ENCODE results near the gene GDPD5. TPM values are rescaled to one million over a fixed set of nuclear protein-coding genes. Genes with fewer than 3 reads are reported as not detected.

The GDPD5 gene
- total and polyA plus RNA-seq, 11 donors, result 2.0 to 12.5 (median 4.9) TPM

DNA sequence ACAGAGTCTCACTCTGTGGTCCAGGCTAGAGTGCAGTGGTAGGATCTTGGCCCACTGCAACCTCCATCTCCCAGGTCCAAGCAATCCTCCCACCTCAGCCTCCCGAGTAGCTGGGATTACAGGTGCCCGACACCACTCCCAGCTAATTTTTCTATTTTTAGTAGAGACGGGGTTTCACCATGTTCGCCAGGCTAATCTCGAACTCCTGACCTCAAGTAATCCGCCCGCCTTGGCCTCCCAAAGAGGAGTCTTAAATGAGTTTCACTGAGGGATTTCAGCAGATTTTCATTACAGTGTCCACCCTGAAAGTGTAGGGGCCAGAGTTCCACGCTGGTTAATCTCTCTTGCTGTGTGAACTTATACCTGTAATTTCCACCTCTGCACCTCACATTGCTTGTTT, 126.8 kb downstream of the GDPD5 start:
- ATAC-seq (no peak), DNase-seq (no peak)
- no peak for TF ChIP-seq POLR2A (IDR thresholded peaks at IDR 0.05)
- TF ChIP-seq, protein P1, sequence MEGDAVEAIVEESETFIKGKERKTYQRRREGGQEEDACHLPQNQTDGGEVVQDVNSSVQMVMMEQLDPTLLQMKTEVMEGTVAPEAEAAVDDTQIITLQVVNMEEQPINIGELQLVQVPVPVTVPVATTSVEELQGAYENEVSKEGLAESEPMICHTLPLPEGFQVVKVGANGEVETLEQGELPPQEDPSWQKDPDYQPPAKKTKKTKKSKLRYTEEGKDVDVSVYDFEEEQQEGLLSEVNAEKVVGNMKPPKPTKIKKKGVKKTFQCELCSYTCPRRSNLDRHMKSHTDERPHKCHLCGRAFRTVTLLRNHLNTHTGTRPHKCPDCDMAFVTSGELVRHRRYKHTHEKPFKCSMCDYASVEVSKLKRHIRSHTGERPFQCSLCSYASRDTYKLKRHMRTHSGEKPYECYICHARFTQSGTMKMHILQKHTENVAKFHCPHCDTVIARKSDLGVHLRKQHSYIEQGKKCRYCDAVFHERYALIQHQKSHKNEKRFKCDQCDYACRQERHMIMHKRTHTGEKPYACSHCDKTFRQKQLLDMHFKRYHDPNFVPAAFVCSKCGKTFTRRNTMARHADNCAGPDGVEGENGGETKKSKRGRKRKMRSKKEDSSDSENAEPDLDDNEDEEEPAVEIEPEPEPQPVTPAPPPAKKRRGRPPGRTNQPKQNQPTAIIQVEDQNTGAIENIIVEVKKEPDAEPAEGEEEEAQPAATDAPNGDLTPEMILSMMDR (IDR thresholded peaks at IDR 0.05), result no peak
- Histone ChIP-seq H3K9me3 (no peaks in the 10 kb centered on the region), H3K4me3 (peak overlapping the region in 5 of 12 donors; percentile 55 to 95 (median 74)), H3K27me3 (no peaks in the 10 kb centered on the region), H3K27ac (peak overlapping the region in 1 of 12 donors; percentile 88), H3K36me3 (peaks cover 2 to 36% (median 30%) of the 10 kb centered on the region in 9 donors), H3K4me1 (peaks cover 0 to 35% (median 26%) of the 10 kb centered on the region in 12 donors)
- intact Hi-C loops (cut with DNase I), result loop anchor here in 5 of 10 donors (2.0 to 10.0 kb wide), 4 partner anchors 46 to 133 kb away; partner anchors contain the start of gene GDPD5 (in 3 of the 5)
- WGBS, 4 donors, result 66 to 80% (median 75%) methylated on average over 8 of the region's 8 CpGs

DNA sequence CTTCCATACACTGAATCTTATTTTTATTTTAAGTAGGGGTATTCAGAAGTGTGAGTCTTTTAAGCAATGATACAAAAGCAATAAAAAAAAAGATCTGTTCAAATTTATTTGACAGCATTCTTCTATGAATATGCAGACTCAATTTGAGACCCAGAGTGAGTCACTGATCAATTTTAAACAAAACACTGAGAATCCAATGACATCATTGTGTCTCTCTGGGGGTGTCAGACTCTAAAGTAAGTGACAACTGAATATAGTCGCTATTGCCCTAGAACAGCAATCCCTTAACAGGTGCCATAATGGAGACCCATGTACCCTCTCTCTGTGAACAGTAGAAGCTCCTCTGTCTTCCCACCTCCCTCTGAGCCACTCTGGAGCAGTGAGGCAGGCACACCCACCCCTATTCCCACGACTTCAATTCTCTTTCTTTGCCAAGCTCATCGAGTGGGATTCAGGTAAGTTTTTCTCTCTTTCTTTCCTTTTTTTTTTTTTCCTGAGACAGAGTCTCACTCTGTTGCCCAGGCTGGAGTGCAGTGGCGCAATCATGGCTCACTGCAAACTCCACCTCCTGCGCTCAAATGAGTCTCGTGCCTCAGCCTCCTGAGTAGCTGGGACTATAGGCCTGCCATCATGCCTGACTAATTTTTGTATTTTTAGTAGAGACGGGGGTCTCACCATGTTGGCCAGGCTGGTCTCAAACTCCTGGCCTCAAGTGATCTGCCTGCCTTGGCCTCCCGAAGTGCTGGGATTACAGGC, 131.5 kb downstream of the GDPD5 start:
- no peaks in the 10 kb centered on the region for H3K27me3 ChIP-seq
- intact Hi-C loops (cut with DNase I), result loop anchor here in 4 of 10 donors (5.0 to 10.0 kb wide), 2 partner anchors 51 to 138 kb away; no protein-coding TSS in a partner anchor
- no peak for DNase-seq
- peaks cover 0 to 3% (median 0%) of the 10 kb centered on the region in 12 donors for H3K4me1 ChIP-seq
- ATAC-seq, result no peak
- no peaks in the 10 kb centered on the region for H3K9me3 ChIP-seq
- no peaks in the 10 kb centered on the region for H3K36me3 ChIP-seq
- TF ChIP-seq POLR2A (IDR thresholded peaks at IDR 0.05), result no peak
- TF ChIP-seq, protein P1 (IDR thresholded peaks at IDR 0.05), result no peak
- no peak overlapping the region for H3K4me3 ChIP-seq
- WGBS, 4 donors, result 77 to 84% (median 80%) methylated on average over 8 of the region's 8 CpGs
- H3K27ac ChIP-seq, result no peak overlapping the region

DNA sequence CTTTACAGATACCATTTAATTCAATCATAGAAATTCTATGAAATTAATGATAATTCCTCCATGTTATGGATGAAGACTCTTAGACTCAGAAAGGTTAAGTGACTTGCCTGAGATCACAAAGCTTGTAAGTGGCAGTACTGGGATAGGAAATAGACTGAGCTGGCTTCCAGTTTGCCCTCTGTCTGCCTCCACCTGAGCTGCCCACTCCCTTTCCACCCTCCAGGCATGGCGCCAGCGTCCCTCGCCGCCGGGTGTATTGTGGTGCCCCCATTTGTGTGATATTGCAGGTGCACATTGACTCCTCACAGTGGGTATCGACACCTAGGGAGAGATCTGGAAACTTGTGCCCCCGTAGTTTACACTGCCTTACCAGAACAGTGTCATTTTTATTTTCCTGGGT, 135.8 kb downstream of the GDPD5 start:
- Histone ChIP-seq H3K4me1 (peaks cover 0 to 11% (median 4%) of the 10 kb centered on the region in 12 donors), H3K27ac (no peak overlapping the region), H3K27me3 (peaks cover 0 to 4% (median 0%) of the 10 kb centered on the region in 9 donors), H3K9me3 (no peaks in the 10 kb centered on the region), H3K4me3 (no peak overlapping the region), H3K36me3 (no peaks in the 10 kb centered on the region)
- no peak for TF ChIP-seq POLR2A (IDR thresholded peaks at IDR 0.05)
- TF ChIP-seq, protein P1 (IDR thresholded peaks at IDR 0.05), result no peak
- 77 to 90% (median 84%) methylated on average over 7 of the region's 7 CpGs for WGBS, 4 donors
- no peak for ATAC-seq
- intact Hi-C loops (cut with DNase I), result loop anchor here in 7 of 10 donors (2.0 to 10.0 kb wide), 4 partner anchors 55 to 143 kb away; no protein-coding TSS in a partner anchor
- DNase-seq, result no peak

DNA sequence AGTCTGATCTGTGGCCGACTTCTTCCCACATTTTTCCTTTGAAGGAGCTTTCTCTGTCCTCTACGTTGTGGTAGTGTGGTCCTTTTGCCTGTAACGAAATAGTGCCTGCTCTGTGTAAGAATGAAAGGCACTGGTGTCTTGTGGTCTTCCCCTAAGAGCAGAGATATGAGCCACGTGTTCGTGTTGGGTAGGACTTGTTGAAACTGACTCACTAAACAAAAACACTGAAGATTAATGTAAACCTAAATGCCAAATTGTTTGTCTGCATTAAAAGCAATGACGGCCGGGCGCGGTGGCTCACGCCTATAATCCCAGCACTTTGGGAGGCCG, 136.5 kb downstream of the GDPD5 start:
- H3K27me3 ChIP-seq, result peaks cover 0 to 4% (median 0%) of the 10 kb centered on the region in 9 donors
- H3K4me1 ChIP-seq, result peaks cover 0 to 17% (median 5%) of the 10 kb centered on the region in 12 donors
- TF ChIP-seq, protein P1 (IDR thresholded peaks at IDR 0.05), result no peak
- TF ChIP-seq POLR2A (IDR thresholded peaks at IDR 0.05), result no peak
- no peak overlapping the region for H3K4me3 ChIP-seq
- H3K36me3 ChIP-seq, result no peaks in the 10 kb centered on the region
- no peak overlapping the region for H3K27ac ChIP-seq
- intact Hi-C loops (cut with DNase I), result loop anchor here in 5 of 10 donors (2.0 to 5.0 kb wide), 3 partner anchors 60 to 144 kb away; no protein-coding TSS in a partner anchor
- ATAC-seq (no peak), DNase-seq (no peak)
- H3K9me3 ChIP-seq, result no peaks in the 10 kb centered on the region
- 78 to 82% (median 81%) methylated on average over 11 of the region's 11 CpGs for WGBS, 4 donors
